Caco-2 (cell line): ENCODE data around the gene GPX4. TPM values are rescaled to one million over a fixed set of nuclear protein-coding genes. Genes with fewer than 3 reads are reported as not detected.

Experiments
- BruUV-seq: library from RNA; stranded (reverse); fragments of 400-500 nt; replicated peaks from 2 replicates; lab custom pipeline; 2021; lab: Mats Ljungman, UMichigan
- CTCF ChIA-PET: fragments of 300-600 bp; sonication (Branson Sonifier 250); formaldehyde crosslinking; loops from one replicate; lab custom pipeline; 2022; ENCODE audit warnings: antibody characterized with exemption; lab: Charles Lee
- POLR2A ChIA-PET: fragments of 300-600 bp; sonication (Branson Sonifier 250); formaldehyde crosslinking; loops from one replicate; lab custom pipeline; 2022; ENCODE audit warnings: antibody characterized with exemption; lab: Charles Lee
- DNase-seq, 2 experiments: peaks; one replicate each; pipeline versions ENCODE4 v3.0.0 to v3.0.0-alpha.2; 2020 to 2022
- H3K27me3 ChIP-seq: replicated peaks from 2 replicates; pipeline ENCODE4 v1.6.0; 2011; ENCODE audit warnings: low read length; ENCODE audit not compliant: control insufficient read depth, insufficient read depth
- H3K36me3 ChIP-seq: 2 replicates; pipeline ENCODE4 v1.5.1; 2011; ENCODE audit warnings: low read length; ENCODE audit not compliant: control insufficient read depth, insufficient read depth
- H3K4me1 ChIP-seq: fragments of 250-450 bp; sonication (Bioruptor Pico); 2 replicates; pipeline ENCODE4 v1.5.1; 2020; ENCODE audit warnings: mild to moderate bottlenecking
- H3K4me3 ChIP-seq: 2 replicates; pipeline ENCODE4 v1.5.1; 2011; ENCODE audit warnings: low read depth, mild to moderate bottlenecking, control low read depth, low read length
- H3K9me3 ChIP-seq: fragments of 250-450 bp; sonication (Bioruptor Pico); 2 replicates; pipeline ENCODE4 v1.5.1; 2020; ENCODE audit warnings: mild to moderate bottlenecking, moderate library complexity
- H3K27ac Mint-ChIP-seq: one replicate; pipeline ENCODE4 v1.8.0; 2022; ENCODE audit warnings: mixed read lengths; ENCODE audit not compliant: unreplicated experiment
- H3K27me3 Mint-ChIP-seq: one replicate; pipeline ENCODE4 v1.8.0; 2022; ENCODE audit warnings: mixed read lengths; ENCODE audit not compliant: insufficient read depth, unreplicated experiment
- H3K36me3 Mint-ChIP-seq: one replicate; pipeline ENCODE4 v1.8.0; 2022; ENCODE audit warnings: mild to moderate bottlenecking, mixed read lengths; ENCODE audit not compliant: insufficient read depth, unreplicated experiment
- H3K4me1 Mint-ChIP-seq: one replicate; pipeline ENCODE4 v1.8.0; 2022; ENCODE audit warnings: low read depth, mixed read lengths; ENCODE audit not compliant: unreplicated experiment
- H3K4me3 Mint-ChIP-seq: one replicate; pipeline ENCODE4 v1.8.0; 2022; ENCODE audit warnings: mild to moderate bottlenecking, moderate library complexity, mixed read lengths; ENCODE audit not compliant: unreplicated experiment
- H3K9me3 Mint-ChIP-seq: one replicate; pipeline ENCODE4 v1.8.0; 2022; ENCODE audit warnings: mixed read lengths; ENCODE audit not compliant: unreplicated experiment
- CTCF ChIP-seq, 2 experiments: fragments of 200-600 bp in 1 of 2; IDR thresholded peaks; 1 replicate in 1 of 2; 2 replicates in 1 of 2; pipeline versions ENCODE4 v1.5.1 to v1.8.0; 2011 to 2022; ENCODE audit warnings: antibody characterized with exemption in 1 of 2, control low read depth in 1 of 2, inconsistent platforms in 1 of 2, low read depth in 1 of 2, low read length in 1 of 2, mild to moderate bottlenecking in 1 of 2, moderate library complexity in 1 of 2; ENCODE audit not compliant: insufficient read depth in 1 of 2, severe bottlenecking in 1 of 2, unreplicated experiment in 1 of 2
- intact Hi-C: fragments of 100-400 bp; cut with micrococcal nuclease; formaldehyde crosslinking; loops from one replicate; pipeline ENCODE4 v1.10.0; 2022; ENCODE audit not compliant: unreplicated experiment
- total RNA-seq: library from RNA; stranded (reverse); gene quantifications from 2 replicates; pipeline ENCODE4 v1.2.3, GENCODE V29; 2022

GPX4 gene
- total RNA-seq, 1 experiment from 2014 or later = 500 TPM

GRCh38 chr19:1070931-1071791, 32.6 kb upstream of the GPX4 start:
- Mint-ChIP-seq H3K36me3 (peaks cover 46% of the 10 kb centered on the region), H3K27me3 (no peaks in the 10 kb centered on the region), H3K4me1 (peaks cover 15% of the 10 kb centered on the region), H3K9me3 (no peaks in the 10 kb centered on the region), H3K4me3 (peak overlapping the region; percentile 53), H3K27ac (peak overlapping the region; percentile 47)
- ChIA-PET CTCF (no interaction called here), POLR2A (no interaction called here)
- peaks cover 20% of the 10 kb centered on the region for H3K4me1 ChIP-seq
- no peaks in the 10 kb centered on the region; the same call in 1 of the 2 replicates for H3K36me3 ChIP-seq
- no peak for DNase-seq
- H3K9me3 ChIP-seq = no peaks in the 10 kb centered on the region
- intact Hi-C loops = no loop called here
- H3K27me3 ChIP-seq = no peaks in the 10 kb centered on the region
- H3K4me3 ChIP-seq = peak overlapping the region; percentile 25
- TF ChIP-seq CTCF (IDR thresholded peaks at IDR 0.05; ENCODE audit: insufficient read depth in 1 of 2, low read depth in 1 of 2, low read length in 1 of 2, severe bottlenecking in 1 of 2, unreplicated experiment in 1 of 2) = no peak
- no TSS peak for BruUV-seq

- no peak for DNase-seq
- no TSS peak for BruUV-seq
- no peaks in the 10 kb centered on the region for H3K9me3 ChIP-seq
- H3K36me3 Mint-ChIP-seq = peaks cover 50% of the 10 kb centered on the region
- no peak overlapping the region for H3K4me3 ChIP-seq
- H3K27ac Mint-ChIP-seq = peak overlapping the region; percentile 47
- peaks cover 15% of the 10 kb centered on the region for H3K4me1 Mint-ChIP-seq
- intact Hi-C loops = no loop called here
- no peak overlapping the region for H3K4me3 Mint-ChIP-seq
- ChIA-PET POLR2A (interaction anchor here (0.6 kb wide), 1 partner anchor 46 kb away, joined by 3 read pairs; the partner anchor contains the start of gene CNN2), CTCF (no interaction called here)
- no peak for TF ChIP-seq CTCF (IDR thresholded peaks at IDR 0.05; ENCODE audit: insufficient read depth in 1 of 2, low read depth in 1 of 2, low read length in 1 of 2, severe bottlenecking in 1 of 2, unreplicated experiment in 1 of 2)
- no peaks in the 10 kb centered on the region; the same call in 1 of the 2 replicates for H3K36me3 ChIP-seq
- no peaks in the 10 kb centered on the region for H3K27me3 ChIP-seq
- H3K27me3 Mint-ChIP-seq = no peaks in the 10 kb centered on the region
- H3K9me3 Mint-ChIP-seq = no peaks in the 10 kb centered on the region
- H3K4me1 ChIP-seq = peaks cover 9% of the 10 kb centered on the region; the same call in 1 of the 2 replicates
These were observed 31.3 kb upstream of the GPX4 start for GRCh38 chr19:1072371-1073015.
